ENCODE results near the gene LRRC49. TPM values are rescaled to one million over a fixed set of nuclear protein-coding genes. Genes with fewer than 3 reads are reported as not detected.

The LRRC49 gene
- total and polyA plus RNA-seq, 2 experiments from 2014 or later: 8.5 to 14.6 TPM

GRCh38 chr15:70882361-70882760 is 10.3 kb upstream of the LRRC49 start (continued):
- no peak for TF ChIP-seq EZH2phosphoT487 (IDR thresholded peaks at IDR 0.05; ENCODE audit: unreplicated experiment)

- H3K9me3 Mint-ChIP-seq: no peaks in the 10 kb centered on the region
- H3K27me3 Mint-ChIP-seq (ENCODE audit: insufficient read depth, low read depth, poor library complexity): peaks cover 5% of the 10 kb centered on the region
- Histone ChIP-seq H3K27ac (ENCODE audit: low read depth) (peak overlapping the region; percentile 64; the same call in 1 of the 2 replicates), H3K4me2 (peak overlapping the region; percentile 79), H2AFZ (peak overlapping the region; percentile 88), H3K9me2 (ENCODE audit: insufficient read depth) (no peaks in the 10 kb centered on the region), H3F3A (replicated peaks; ENCODE audit: low read depth) (no peaks in the 10 kb centered on the region), H3K27me3 (ENCODE audit: insufficient read depth) (no peaks in the 10 kb centered on the region), H3K4me3 (peak overlapping the region; percentile 66), H3K36me3 (ENCODE audit: insufficient read depth) (no peaks in the 10 kb centered on the region), H3K4me1 (ENCODE audit: insufficient read depth) (peaks cover 13% of the 10 kb centered on the region; the same call in 1 of the 2 replicates), H4K20me1 (replicated peaks; ENCODE audit: insufficient read depth) (no peaks in the 10 kb centered on the region), H3K79me2 (replicated peaks; ENCODE audit: insufficient read depth) (peaks cover 17% of the 10 kb centered on the region)
- TF ChIP-seq ETS1 (IDR thresholded peaks at IDR 0.05) (no peak), CTCF (conservative IDR thresholded peaks at IDR 0.05; ENCODE audit: low read depth in 2 of 2) (peak; percentile 25 to 31; a peak in 2 of 4 replicates), POLR2AphosphoS5 (IDR thresholded peaks at IDR 0.05; ENCODE audit: low read depth) (no peak), NANOG (IDR thresholded peaks at IDR 0.05; ENCODE audit: borderline replicate concordance) (no peak), EZH2phosphoT487 (IDR thresholded peaks at IDR 0.05; ENCODE audit: unreplicated experiment) (no peak), CREB1 (CRISPR knock-in tag; IDR thresholded peaks at IDR 0.05; ENCODE audit: low read depth) (no peak), REST (IDR thresholded peaks at IDR 0.05; ENCODE audit: unreplicated experiment) (no peak), STAT1 (IDR thresholded peaks at IDR 0.05; ENCODE audit: unreplicated experiment) (no peak)
- no peak for DNase-seq (ENCODE audit: low spot score)
- peaks cover 14% of the 10 kb centered on the region for H3K4me1 Mint-ChIP-seq
- H3K36me3 Mint-ChIP-seq (ENCODE audit: low read depth): no peaks in the 10 kb centered on the region; the same call in 2 of the 3 replicates
- H3K27ac Mint-ChIP-seq: peak overlapping the region; percentile 96
- peak overlapping the region; percentile 92 for H3K4me3 Mint-ChIP-seq
- peak; percentile 6; the same call in 2 of the 3 replicates for ATAC-seq
Measured at GRCh38 chr15:70892912-70893560, 410 bp downstream of the LRRC49 start.

Data from GM23338 (cell line).